Measurements from ENCODE around the gene BTC.
"Not testable (repeated sequence)": the region's sequence is repeated elsewhere in the genome, so short reads cannot be mapped to it uniquely, and the experiment has no call there.

The BTC gene
- 0 reads per million in 3 experiments for total RNA-seq

- DNase-seq, result no peak
Measured at GRCh38 chr4:74794382-74795010, at the start of gene BTC. Gene BTC (minus strand): TSS chr4:74794523. CDS start chr4:74794325, 198 bp downstream.

- no peak for DNase-seq
Measured at GRCh38 chr4:74840936-74841509, 46.7 kb upstream of the BTC start.

- no peak for DNase-seq
Measured at GRCh38 chr4:74838746-74839370, 44.5 kb upstream of the BTC start.

GRCh38 chr4:74830928-74831327 lies 36.6 kb upstream of the BTC start:
- DNase-seq, result no peak

- no peak for DNase-seq
Measured at GRCh38 chr4:74823194-74823593, 28.9 kb upstream of the BTC start.

- DNase-seq, result no peak
Measured at GRCh38 chr4:74822603-74823002, 28.3 kb upstream of the BTC start.

- no peak for DNase-seq
Measured at GRCh38 chr4:74821541-74821940, 27.2 kb upstream of the BTC start.

GRCh38 chr4:74814052-74814451 lies 19.7 kb upstream of the BTC start:
- DNase-seq, result no peak

- not testable (repeated sequence) for DNase-seq
Measured at GRCh38 chr4:74812056-74812455, 17.7 kb upstream of the BTC start.

GRCh38 chr4:74805601-74806000 lies 11.3 kb upstream of the BTC start:
- DNase-seq, result no peak

- DNase-seq, result no peak
Measured at GRCh38 chr4:74800310-74800709, 6.0 kb upstream of the BTC start.

GRCh38 chr4:74796631-74797030 lies 2.3 kb upstream of the BTC start:
- no peak for DNase-seq

GRCh38 chr4:74793757-74794381 lies 454 bp downstream of the BTC start:
- DNase-seq, result no peak

- no peak for DNase-seq
Measured at GRCh38 chr4:74790652-74791051, 3.7 kb downstream of the BTC start.

- no peak for DNase-seq
Measured at GRCh38 chr4:74789518-74789917, 4.8 kb downstream of the BTC start.

- DNase-seq, result no peak
Measured at GRCh38 chr4:74777531-74777930, 16.8 kb downstream of the BTC start.

GRCh38 chr4:74772783-74773182 lies 21.5 kb downstream of the BTC start:
- DNase-seq, result no peak

GRCh38 chr4:74772106-74772505 lies 22.2 kb downstream of the BTC start:
- no peak for DNase-seq

- no peak for DNase-seq
Measured at GRCh38 chr4:74770226-74770910, 24.0 kb downstream of the BTC start.

- no peak for DNase-seq
Measured at GRCh38 chr4:74768857-74769525, 25.3 kb downstream of the BTC start.

GRCh38 chr4:74764119-74764518 lies 30.2 kb downstream of the BTC start:
- DNase-seq, result no peak

- DNase-seq, result no peak
Measured at GRCh38 chr4:74758551-74759145, 35.7 kb downstream of the BTC start.

Measured in central memory CD4-positive, alpha-beta T cell (primary cell).